Left colon (tissue), 2 donors: ENCODE results near the gene FAM8A1. TPM values are rescaled to one million over a fixed set of nuclear protein-coding genes. Genes with fewer than 3 reads are reported as not detected.
"Not testable (repeated sequence)": the region's sequence is repeated elsewhere in the genome, so short reads cannot be mapped to it uniquely, and the experiment has no call there.

Experiments used
- ATAC-seq: fragments of 200-7000 bp; cut with Tn5 transposase; one replicate; pipeline ENCODE4 v1.9.1; 2020; ENCODE audit warnings: mild to moderate bottlenecking, moderate library complexity
- DNase-seq, 2 donors: peaks; one replicate each; pipeline ENCODE4 v3.0.0-alpha.2; 2020
- intact Hi-C, 2 donors: fragments of 100-400 bp; cut with DNase I in 1 of 2; cut with micrococcal nuclease in 1 of 2; formaldehyde crosslinking; loops; one replicate each; pipeline versions ENCODE4 v1.11.2 to v1.14.0; 2022; cut with DNase I, micrococcal nuclease
- long read RNA-seq: library from polyadenylated mRNA; unstranded; transcript quantifications from one replicate; pipeline ENCODE4 v2.0.0, GENCODE V29; 2021
- total RNA-seq, 2 donors: library from RNA; stranded (reverse); fragmentation: NEBNext Ultra II Directional; extraction: Animal tissue kit (Norgen Biotek cat#: 25700); gene quantifications; one replicate each; pipeline ENCODE4 v1.2.1, GENCODE V29; 2021
- donor health status: DM: no; HTN: no; CAD: no.
- donor health status: DM: yes; HTN: yes; CAD: no.

Gene FAM8A1
- total RNA-seq: 10 to 100 TPM; 39.2 to 44.9 TPM
- long read RNA-seq, full-length matches to known transcripts: 94 of 105 reads
- long read RNA-seq, partial matches to known transcripts: 9 of 105 reads
- long read RNA-seq, other reads (novel, unspliced or antisense): 2 of 105 reads

GRCh38 chr6:17599877-17600526 is at the start of gene FAM8A1:
FAM8A1 (plus strand) TSS chr6:17600302; CDS start chr6:17600410, 108 bp downstream.
- DNase-seq (peak; percentile 97 to 98), ATAC-seq (peak; percentile 91)
- intact Hi-C loops: no loop called here

- DNase-seq (no peak), ATAC-seq (no peak)
- intact Hi-C loops: no loop called here
Measured at GRCh38 chr6:17551383-17551958, 48.6 kb upstream of the FAM8A1 start.

GRCh38 chr6:17552861-17553260 is 47.2 kb upstream of the FAM8A1 start:
- DNase-seq: no peak
- intact Hi-C loops: no loop called here
- ATAC-seq: no peak

- ATAC-seq (no peak), DNase-seq (no peak)
- intact Hi-C loops: no loop called here
Measured at GRCh38 chr6:17556014-17556413, 44.1 kb upstream of the FAM8A1 start.

- intact Hi-C loops: no loop called here
- ATAC-seq (no peak), DNase-seq (no peak)
Measured at GRCh38 chr6:17562636-17563035, 37.5 kb upstream of the FAM8A1 start.

- no peak for ATAC-seq
- no peak for DNase-seq
- intact Hi-C loops: no loop called here
Measured at GRCh38 chr6:17565399-17565798, 34.7 kb upstream of the FAM8A1 start.

GRCh38 chr6:17574866-17575560 is 25.1 kb upstream of the FAM8A1 start:
- intact Hi-C loops: no loop called here
- ATAC-seq (no peak), DNase-seq (no peak)

- no peak for ATAC-seq
- intact Hi-C loops: no loop called here
- no peak for DNase-seq
Measured at GRCh38 chr6:17577059-17577458, 23.0 kb upstream of the FAM8A1 start.

- intact Hi-C loops: loop anchor here in 1 of 2 donors (5.0 to 10.0 kb wide), 2 partner anchors 116 to 298 kb away; partner anchors contain the start of gene RBM24
- peak; percentile 74 for ATAC-seq
- peak; percentile 40 to 49 for DNase-seq
Measured at GRCh38 chr6:17580518-17581048, 19.5 kb upstream of the FAM8A1 start.

GRCh38 chr6:17581282-17581681 is 18.8 kb upstream of the FAM8A1 start:
- not testable (repeated sequence) for ATAC-seq, DNase-seq
- intact Hi-C loops: loop anchor here in 1 of 2 donors (5.0 to 10.0 kb wide), 2 partner anchors 116 to 299 kb away; partner anchors contain the start of gene RBM24

GRCh38 chr6:17583811-17584210 is 16.3 kb upstream of the FAM8A1 start:
- intact Hi-C loops: loop anchor here in 1 of 2 donors (2.0 to 10.0 kb wide), 3 partner anchors 119 to 427 kb away; partner anchors contain the start of gene RBM24
- ATAC-seq (no peak), DNase-seq (no peak)

- DNase-seq (no peak), ATAC-seq (peak; percentile 44)
- intact Hi-C loops: loop anchor here in 1 of 2 donors (2.0 to 10.0 kb wide), 3 partner anchors 120 to 428 kb away; partner anchors contain the start of gene RBM24
Measured at GRCh38 chr6:17584241-17584803, 15.8 kb upstream of the FAM8A1 start.

- ATAC-seq: peak; percentile 48
- DNase-seq: peak in 1 of 2 donors; percentile 44
- intact Hi-C loops: loop anchor here in 1 of 2 donors (2.0 to 10.0 kb wide), 2 partner anchors 121 to 429 kb away; no protein-coding TSS in a partner anchor
Measured at GRCh38 chr6:17585766-17586490, 14.2 kb upstream of the FAM8A1 start.

GRCh38 chr6:17586623-17587022 is 13.5 kb upstream of the FAM8A1 start:
- intact Hi-C loops: loop anchor here in 1 of 2 donors (10.0 kb wide), 1 partner anchor 122 kb away; no protein-coding TSS in a partner anchor
- not testable (repeated sequence) for DNase-seq, ATAC-seq

- DNase-seq (no peak), ATAC-seq (peak; percentile 76)
- intact Hi-C loops: loop anchor here in 1 of 2 donors (10.0 kb wide), 1 partner anchor 123 kb away; no protein-coding TSS in a partner anchor
Measured at GRCh38 chr6:17588011-17588410, 12.1 kb upstream of the FAM8A1 start.

GRCh38 chr6:17589406-17590096 is 10.6 kb upstream of the FAM8A1 start:
- DNase-seq: peak; percentile 48 to 78
- peak; percentile 81 for ATAC-seq
- intact Hi-C loops: loop anchor here in 1 of 2 donors (10.0 kb wide), 1 partner anchor 125 kb away; no protein-coding TSS in a partner anchor

- intact Hi-C loops: no loop called here
- DNase-seq (no peak), ATAC-seq (no peak)
Measured at GRCh38 chr6:17591287-17591686, 8.8 kb upstream of the FAM8A1 start.
